GM21723 (cell line): Measurements from ENCODE around the gene SELP.

Experiments used
- ATAC-seq: cut with Tn5 transposase; IDR thresholded peaks from one replicate; pipeline ENCODE4 v1.9.1; 2021; ENCODE audit warnings: mild to moderate bottlenecking, moderate library complexity; ENCODE audit not compliant: unreplicated experiment

SELP gene

DNA sequence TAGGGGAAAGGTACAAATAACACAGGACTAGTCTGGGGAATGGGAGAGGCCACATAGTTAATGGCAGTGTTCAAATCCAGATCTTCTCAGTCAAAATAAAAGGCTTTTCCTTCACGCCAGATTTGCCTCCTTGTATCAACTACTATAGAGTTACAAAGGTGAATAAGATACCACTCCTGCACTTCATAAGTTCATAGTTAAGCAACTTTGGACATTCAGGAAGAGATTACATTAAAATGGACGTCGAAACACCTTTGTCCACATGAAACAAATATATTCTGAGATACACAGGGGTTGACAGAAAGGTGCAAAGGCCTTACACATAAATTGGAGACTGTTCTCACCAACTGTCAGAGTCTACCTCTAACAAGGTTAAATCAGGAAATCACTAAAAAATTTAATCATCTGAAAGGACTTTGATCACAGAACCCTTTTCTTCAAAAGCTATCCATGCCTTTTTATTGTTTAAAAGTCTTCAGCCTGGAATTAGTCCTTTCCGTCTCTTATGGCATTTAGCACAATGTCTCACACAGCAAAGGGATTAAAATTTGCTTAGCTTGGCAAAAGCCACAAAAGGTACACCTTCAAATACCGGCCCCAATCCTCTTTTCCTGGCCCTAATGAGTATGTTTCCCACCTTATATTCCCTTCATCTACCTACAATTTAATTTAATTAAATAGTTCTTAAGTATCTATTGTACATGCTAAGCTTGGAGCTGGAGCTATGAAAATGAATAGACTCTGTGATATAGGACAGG is 51.8 kb downstream of the SELP start:
- ATAC-seq = no peak

DNA sequence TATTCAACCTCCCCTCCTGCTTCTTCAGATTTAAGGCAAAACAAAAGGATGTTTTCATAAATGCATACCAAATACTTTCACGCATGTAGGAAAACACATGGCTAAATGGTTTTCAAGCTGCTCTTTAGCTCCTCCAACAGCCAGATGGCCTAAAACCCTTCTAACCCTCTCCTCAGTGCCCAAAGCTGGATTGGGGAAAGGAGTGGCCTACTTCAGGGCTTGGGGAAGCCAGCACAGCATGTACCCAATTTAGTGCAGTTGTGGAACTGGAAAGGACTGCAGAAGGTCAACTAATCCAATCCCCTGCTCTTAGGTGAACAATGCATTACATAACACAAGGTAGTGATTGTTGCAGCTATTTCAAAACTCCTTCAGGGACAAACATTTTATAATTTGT is 53.0 kb downstream of the SELP start:
- ATAC-seq = no peak

DNA sequence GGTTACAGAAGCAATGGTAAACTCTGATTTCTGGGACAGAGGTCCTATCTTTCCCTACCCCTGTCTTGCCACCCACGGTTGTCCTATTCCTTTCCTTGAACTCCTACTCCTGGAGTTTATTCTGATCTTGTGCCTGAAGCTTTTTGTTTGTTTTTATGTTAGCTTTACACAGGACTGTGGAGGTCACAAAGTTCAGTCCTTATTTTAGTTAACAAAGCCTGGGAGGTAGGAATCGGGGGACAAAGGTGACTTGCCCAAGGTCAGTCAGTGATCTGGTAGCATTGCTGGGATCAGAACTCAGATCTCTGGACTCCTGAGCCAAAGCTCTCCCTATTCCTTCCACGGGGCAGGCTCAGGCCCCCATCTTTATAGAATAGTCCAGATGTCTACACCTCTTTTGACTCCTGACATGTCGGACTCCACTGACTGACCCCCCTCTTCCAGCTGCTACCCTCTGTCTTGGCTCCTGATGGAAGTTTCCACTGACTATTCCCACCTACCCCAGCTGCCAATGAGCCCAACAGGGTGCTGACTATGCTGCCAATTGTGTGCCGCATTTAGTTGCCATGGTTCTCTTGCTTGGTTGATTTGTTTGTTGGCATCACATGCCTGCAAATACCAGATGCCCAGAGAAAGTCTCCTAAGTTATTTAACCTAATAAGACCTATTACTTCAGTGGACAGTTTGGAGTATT is 53.5 kb downstream of the SELP start:
- no peak for ATAC-seq

DNA sequence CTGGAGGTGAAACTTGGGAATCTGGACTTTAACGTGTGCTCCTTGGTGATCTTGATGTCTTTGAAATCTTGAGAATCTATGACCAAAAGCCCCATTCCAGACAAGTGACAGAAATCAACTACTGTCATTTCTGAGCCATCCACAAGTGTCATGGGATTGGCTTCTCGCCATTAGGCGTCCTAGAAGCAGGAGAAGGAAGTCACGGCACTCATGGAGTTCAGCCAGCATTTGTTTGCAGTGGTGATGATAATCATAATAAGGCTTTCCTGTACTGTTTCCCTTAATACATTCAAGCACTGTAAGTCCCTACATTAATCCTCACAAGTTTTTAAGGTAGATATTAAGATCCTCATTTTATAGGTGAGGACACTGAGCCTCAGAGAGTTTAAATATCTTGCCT is 55.6 kb downstream of the SELP start:
- ATAC-seq = no peak

DNA sequence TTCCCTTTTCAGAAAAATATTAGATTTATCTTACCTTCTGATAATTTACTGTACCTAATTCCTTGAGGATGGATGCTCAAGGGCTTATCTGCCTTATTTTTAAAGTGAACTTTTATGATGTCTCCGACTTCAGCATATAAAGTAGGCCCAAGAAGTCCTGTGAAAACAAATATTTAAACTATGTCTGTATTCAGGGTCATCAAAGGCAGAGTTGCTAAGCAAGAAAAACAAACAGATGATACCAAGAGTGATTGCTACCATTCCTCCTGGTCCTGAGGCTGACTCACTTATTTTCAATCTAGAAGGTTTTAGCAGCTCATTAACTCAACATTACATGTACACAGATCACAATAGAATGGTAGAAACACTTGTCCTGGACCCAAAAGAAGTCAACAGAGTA is 57.7 kb downstream of the SELP start:
- ATAC-seq = no peak

DNA sequence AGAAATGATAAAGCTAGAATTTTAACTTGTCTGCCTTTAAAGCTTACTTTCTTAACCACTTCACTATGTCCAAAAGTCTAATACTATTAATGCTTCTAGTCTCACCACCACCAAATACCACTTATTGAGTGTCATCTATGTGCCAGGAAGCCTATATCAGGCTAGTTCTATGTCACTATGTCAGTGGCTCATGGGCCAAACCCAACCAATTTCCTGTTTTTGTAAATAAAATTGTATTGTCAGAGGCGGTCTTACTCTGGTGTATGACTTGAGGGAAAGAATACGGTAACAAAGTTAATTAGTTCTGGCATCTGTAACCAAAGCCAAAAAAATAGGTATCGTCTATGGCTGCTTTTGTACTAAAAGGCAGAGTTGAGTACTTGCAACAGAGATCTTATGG is 58.5 kb downstream of the SELP start:
- ATAC-seq = no peak

DNA sequence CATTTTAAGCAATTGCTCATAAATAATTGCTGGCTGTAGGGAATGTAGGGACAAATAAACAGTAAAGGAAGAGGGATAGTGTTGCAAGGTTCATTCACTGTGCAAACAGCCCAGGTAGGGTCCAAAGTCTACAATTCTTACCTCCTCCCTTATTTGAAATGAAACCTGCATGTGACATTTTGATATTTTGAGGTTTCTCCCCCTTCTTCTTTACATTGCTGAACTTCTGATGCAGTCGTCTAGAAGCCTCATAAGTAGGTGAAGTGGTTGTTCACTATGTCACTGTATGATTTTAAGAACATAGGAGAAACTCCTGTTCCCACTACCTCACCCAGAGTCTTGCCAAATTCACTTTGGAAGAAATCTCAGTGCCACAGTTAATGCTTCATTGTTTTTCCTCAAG is 59.8 kb downstream of the SELP start:
- no peak for ATAC-seq

DNA sequence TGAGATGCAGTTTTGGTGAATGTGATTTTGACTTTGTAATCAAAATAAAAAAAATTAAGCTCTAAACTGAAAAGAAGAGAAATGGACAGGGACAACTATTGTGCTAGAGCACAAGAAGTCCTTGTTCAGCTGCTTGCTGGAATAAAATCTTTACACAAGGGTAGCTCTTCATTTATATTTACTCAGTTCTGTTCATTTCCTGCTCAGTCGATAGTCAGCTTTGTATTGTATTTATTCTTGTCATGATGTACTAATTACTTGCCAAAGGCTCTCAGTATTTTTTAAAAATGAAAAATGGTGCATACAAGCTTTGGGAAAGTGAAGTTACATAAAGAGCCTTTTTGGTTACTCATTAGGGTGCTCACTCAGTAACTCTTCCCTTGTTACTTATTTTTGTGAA is 61.4 kb downstream of the SELP start:
- ATAC-seq = no peak

DNA sequence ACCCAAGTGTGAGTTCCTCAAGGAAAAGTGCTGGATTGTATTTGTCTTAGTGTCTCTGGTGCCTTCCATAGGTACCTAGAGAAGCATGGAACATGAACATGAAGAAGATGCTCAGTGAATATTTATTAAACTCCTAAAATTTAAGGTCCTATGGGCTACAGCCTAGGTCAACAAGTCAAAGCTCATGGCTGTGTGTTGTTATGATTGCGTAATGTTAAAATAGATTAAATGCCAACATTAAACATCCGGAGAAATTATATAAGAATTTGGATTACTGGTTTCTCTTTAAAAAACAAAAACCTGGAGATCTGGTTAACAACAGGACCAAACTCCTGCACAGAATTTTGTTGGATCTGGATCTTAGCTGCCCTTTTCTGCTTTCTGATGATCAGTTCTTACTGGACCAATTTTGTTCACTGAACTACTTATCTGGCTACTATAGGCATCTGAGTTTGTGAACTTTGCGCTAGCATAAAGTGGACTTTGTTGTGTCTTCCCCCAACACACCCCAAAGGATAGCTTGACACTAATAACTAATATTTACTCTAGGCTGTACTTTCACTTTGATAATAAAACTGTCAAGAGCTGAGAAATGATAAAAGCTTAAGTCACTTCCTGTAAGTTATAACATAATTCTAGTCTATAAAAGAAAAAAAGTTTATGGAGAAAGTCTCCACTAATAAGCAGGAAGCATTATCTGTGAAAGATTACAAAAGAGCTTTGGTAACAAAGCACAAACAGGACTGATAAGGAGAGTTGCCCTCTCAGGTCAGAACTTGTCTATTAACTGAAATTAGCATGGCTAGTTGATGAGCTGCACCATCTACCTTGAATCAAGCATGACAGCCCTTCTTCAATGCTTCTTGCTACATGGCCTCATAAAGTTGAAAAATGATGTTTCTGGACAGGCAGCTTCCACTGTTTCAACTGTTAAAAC is 64.3 kb downstream of the SELP start:
- ATAC-seq = no peak

DNA sequence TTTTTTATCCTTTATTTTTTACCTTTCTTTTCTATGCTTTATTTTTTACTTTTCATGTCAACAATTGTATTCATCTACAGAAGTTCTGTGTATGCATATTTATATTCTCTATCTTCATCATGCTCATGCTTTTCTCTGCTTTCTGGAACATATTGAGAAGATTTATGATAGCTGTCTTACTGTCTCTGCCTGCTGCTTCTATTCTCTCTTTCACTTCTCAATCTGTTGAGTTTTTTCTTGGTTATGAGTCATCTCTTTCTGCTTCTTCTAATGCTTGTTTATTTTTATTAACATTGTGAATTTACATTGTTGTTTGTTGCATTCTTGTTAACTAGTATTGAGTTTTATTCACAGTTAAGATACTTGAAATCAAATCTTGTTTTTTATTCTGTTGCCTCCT is 66.3 kb downstream of the SELP start:
- no peak for ATAC-seq

DNA sequence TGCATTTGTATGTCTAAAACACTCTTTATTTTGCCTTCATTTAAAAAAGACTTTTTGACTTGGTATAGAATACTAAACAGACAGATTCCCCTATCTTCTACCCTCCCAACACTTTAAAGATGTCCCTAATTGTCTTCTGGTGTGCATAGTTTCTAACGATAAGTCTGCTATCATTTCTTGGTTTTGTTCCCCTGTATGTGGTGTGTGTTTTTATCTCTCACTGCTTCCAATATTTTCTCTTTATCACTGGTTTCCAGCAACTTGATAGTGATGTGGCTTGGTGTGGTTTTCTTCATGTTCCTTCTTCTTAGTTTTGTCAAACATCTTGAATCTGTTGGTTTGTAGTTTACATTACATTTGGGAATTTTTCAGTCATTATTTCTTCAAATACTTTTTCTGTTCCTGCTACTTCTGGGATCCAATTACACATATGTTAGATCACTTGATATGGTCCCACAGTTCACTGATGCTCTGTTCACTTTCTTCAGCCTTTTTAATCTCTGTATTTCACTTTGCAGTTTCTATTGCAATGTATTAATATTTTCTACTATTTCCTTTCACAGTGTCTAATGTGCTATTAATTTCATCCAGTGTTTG is 66.8 kb downstream of the SELP start:
- no peak for ATAC-seq

DNA sequence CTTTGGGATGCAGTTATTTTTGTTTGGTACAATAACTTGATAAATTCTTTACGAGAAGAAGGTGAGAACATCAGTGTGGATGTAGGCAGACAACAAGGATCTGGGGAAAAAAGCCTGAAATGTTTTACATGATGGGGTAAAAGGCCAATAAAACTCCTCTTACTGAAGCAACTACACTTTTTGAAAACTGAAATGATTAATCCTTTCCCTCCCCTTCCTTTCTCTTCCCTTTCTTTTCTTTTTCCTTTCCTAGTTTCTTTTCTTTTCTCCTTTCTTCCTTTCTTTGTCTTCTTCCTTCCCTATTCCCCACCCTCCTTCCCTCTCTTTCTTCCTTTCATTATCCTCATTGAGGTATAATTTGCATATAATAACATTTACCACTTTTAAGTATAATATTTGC is 68.2 kb downstream of the SELP start:
- no peak for ATAC-seq

DNA sequence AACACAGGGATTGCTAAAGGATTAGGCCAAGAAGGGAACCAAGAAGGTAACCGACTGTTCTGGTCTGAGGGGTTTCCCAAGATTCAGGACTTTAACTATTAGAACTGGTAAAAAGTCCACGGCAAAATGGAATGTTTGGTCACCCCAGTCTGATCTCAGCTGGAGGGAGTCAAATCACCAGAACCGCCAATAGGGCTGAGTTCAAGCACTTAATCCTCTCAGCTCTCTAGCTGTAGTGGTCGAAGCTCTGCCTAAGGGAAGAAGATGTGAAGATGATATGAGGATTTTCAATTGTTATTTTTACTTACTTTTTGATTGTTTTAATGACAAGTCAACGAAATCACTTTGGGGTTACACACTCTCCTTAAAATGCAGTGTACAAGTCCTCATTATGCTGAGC is 72.8 kb downstream of the SELP start:
- ATAC-seq = no peak

DNA sequence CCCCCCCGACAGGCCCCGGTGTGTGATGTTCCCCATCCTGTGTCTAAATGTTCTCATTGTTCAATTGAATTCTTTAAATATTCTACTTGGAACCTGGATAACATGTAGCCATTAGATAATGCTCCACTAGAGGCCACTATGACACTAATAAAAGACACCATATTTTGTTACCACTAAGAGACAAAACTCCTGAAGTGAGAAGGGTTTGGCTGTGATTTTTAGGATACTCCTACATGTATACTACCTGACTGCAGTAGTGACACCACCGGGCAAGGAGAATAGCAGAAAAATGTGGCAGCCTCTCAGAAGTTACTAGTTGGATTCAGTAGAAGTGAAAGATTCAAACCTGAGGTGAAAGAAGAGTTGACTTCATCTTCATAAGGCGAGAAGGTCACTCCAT is 79.6 kb downstream of the SELP start:
- peak; percentile 58 for ATAC-seq

DNA sequence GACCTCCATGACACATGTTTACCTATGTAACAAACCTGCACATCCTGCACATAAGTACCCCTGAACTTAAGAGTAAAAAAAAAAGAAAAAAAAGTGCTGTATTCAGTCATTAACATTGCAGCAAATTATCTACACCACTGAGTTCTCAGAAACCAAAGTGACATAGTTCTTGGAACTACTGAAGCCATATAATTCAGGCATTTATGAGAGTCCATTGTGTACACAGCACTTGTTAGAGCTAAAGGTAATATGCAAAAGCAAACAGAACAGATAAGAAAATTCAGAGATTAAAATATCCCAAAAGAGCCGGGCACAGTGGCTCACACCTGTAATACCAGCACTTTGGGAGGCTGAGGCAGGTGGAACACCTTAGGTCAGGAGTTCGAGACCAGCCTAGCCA is 81.6 kb downstream of the SELP start:
- no peak for ATAC-seq

DNA sequence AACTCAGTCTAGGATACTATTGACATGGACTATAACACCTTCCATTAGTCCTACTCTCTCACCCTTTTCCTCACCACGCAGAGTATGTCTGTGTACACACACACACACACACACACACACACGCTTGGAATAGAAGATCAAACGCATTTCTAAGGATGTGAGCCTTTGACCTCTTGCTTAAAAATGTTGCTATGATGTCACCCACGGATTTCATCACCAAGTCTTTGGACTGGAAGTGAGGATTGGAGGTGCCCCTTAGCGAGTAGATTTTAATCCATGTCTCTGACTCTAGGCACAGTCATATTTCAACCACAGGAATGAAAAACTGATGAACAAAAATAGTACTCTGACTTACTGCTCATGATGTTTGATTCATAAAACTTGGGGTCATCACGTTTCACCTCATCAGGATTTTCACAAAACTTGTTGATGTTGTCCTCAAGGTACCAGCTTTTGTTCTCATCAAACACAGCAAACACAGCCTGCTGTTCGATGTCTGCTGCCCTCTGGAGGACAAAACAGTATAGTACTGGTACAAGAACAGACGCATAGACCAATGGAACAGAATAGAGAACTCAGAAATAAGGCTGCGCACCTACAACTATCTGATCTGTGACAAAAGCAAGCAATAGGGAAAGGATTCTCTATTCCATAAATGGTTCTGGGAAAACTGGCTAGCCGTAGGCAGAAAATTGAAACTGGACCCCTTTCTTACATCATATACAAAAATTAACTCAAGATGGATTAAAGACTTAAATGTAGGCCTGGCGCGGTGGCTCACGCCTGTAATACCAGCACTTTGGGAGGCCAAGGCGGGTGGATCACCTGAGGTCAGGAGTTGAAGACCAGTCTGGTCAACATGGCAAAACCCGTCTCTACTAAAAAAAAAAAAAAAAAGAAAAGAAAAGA is 83.6 kb downstream of the SELP start:
- ATAC-seq = peak; percentile 72

DNA sequence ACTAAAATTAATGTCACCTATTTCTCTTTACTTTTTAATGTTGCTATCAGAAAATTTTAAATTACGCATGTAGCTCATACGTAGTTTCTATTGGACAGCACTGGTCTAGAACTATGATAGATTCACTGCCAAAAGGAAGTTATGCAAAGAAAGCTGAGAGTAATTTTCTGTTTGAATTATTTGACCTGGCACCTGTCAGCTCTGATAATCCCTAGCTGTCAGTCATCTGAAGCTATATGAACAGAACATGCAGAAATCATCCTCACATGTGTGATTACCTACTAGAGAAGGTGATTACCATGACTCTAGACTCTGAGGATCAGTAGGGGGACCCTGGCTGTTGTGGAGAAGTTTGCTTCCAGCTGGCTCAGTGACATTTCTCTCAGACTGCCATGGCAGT is 84.5 kb downstream of the SELP start:
- ATAC-seq = no peak

DNA sequence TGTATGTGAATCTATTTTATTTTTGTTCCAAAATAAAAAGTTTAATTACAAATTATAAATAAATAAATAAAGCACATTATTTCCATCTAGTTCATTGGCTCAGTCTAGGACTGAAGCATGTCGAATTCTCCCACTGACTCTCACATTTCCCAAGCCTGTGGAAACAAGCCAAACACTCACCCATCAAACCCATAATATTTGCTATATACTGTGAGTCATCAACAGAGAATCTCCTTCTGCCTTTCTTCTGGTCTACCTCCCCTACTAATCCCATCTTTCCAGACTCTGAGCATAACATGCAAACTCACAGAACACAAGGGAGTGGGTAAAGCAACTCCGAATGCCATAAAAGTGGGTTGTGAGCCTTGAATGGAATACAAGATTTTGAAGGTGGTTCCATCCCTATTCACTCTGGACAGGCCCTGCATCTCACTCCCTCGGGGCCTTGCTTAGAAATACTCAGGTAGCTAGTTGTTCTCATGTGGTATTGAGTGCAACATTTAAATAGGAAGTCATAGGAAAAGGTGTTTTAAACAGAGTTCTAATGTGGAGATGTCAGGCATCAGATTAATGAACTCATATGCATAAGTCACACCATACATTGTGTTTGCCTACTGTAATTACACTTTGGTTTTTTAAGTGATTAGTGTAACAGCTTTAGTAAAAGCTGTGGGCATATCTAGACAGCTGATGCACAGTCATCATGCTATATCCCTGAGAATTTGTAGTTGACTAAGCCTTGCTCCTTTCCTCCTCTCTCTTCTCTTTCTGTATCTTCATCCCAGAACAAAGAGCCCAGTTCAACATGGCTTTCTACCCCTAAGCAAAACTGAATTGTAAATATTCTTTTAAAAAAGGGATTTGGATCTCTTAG is 90.7 kb downstream of the SELP start:
- ATAC-seq = no peak
